Epithelial cell of proximal tubule (primary cell): Measurements from ENCODE around the gene MINDY4. TPM values are rescaled to one million over a fixed set of nuclear protein-coding genes. Genes with fewer than 3 reads are reported as not detected.

Source experiments
- DNase-seq: peaks from one replicate; pipeline ENCODE4 v3.0.0-alpha.2; 2011; ENCODE audit warnings: low read depth
- H3K4me3 ChIP-seq: 2 replicates; pipeline ENCODE4 v1.5.1; 2011; ENCODE audit warnings: low read depth, mild to moderate bottlenecking, low read length
- CTCF ChIP-seq: conservative IDR thresholded peaks from 2 replicates; pipeline ENCODE4 v1.5.1; 2012; ENCODE audit warnings: low read depth, mild to moderate bottlenecking, low read length
- total RNA-seq: library from RNA; depleted of rRNA; stranded (reverse); fragments of >200 nt; gene quantifications from 2 replicates; pipeline ENCODE4 v1.2.3, GENCODE V29; 2015

Gene MINDY4
- total RNA-seq, 1 donor from 2014 or later = 5.2 TPM

GRCh38 chr7:30922596-30922995 is 151.4 kb downstream of the MINDY4 start:
- no peak overlapping the region for H3K4me3 ChIP-seq
- no peak for TF ChIP-seq CTCF
- no peak for DNase-seq

DNA sequence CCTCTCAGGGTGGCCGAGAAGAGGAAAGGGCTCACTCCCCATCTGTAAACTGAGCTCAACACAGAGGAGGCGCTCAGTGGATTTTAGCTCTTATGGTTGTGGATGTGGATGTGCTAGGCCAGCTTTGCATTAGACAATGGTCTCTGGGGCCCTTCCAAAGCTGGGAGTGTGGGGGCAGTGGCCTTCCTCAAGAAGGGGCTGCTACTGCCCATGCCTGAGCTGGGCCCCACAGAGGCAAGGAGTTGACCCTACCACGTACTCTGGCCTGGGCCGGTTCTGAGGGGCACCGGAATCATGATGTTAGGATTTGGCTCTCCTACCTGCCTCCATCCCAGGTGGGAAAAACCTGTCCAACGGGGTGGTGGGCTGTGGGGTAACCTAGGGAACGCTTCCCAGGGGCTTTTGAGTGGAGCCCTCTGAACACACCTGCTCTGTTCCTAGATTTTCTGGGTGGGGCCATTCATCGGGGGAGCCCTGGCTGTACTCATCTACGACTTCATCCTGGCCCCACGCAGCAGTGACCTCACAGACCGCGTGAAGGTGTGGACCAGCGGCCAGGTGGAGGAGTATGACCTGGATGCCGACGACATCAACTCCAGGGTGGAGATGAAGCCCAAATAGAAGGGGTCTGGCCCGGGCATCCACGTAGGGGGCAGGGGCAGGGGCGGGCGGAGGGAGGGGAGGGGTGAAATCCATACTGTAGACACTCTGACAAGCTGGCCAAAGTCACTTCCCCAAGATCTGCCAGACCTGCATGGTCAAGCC is 152.0 kb downstream of the MINDY4 start:
- TF ChIP-seq CTCF = no peak
- no peak overlapping the region for H3K4me3 ChIP-seq
- no peak for DNase-seq

DNA sequence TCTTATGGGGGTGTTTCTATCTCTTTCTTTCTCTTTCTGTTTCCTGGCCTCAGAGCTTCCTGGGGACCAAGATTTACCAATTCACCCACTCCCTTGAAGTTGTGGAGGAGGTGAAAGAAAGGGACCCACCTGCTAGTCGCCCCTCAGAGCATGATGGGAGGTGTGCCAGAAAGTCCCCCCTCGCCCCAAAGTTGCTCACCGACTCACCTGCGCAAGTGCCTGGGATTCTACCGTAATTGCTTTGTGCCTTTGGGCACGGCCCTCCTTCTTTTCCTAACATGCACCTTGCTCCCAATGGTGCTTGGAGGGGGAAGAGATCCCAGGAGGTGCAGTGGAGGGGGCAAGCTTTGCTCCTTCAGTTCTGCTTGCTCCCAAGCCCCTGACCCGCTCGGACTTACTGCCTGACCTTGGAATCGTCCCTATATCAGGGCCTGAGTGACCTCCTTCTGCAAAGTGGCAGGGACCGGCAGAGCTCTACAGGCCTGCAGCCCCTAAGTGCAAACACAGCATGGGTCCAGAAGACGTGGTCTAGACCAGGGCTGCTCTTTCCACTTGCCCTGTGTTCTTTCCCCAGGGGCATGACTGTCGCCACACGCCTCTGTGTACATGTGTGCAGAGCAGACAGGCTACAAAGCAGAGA is 152.7 kb downstream of the MINDY4 start:
- no peak for DNase-seq
- no peak overlapping the region for H3K4me3 ChIP-seq
- TF ChIP-seq CTCF = no peak

GRCh38 chr7:30924624-30925023 is 153.4 kb downstream of the MINDY4 start:
- no peak overlapping the region for H3K4me3 ChIP-seq
- DNase-seq = no peak
- no peak for TF ChIP-seq CTCF

GRCh38 chr7:30925117-30925516 is 153.9 kb downstream of the MINDY4 start:
- TF ChIP-seq CTCF = no peak
- DNase-seq = no peak
- H3K4me3 ChIP-seq = no peak overlapping the region

DNA sequence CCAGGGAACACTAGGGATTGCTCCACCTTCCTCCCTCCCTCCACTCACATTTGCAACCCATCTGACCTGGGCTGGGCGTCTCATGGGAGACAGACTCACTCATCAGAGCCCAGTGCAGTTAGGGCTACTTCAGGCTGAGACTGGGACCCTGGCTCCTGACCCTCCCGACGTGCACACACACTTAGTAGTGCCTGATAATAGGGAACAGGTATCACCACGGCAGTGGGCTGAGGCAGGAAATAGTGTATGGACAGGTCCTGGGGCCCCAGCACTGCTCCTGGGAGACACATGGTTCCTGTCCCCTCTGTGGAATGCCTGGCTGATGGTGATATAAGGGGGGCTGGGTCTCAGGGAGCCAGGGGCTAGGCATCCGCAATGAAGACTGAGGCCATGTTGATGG is 154.7 kb downstream of the MINDY4 start:
- TF ChIP-seq CTCF = no peak
- no peak for DNase-seq
- no peak overlapping the region for H3K4me3 ChIP-seq

DNA sequence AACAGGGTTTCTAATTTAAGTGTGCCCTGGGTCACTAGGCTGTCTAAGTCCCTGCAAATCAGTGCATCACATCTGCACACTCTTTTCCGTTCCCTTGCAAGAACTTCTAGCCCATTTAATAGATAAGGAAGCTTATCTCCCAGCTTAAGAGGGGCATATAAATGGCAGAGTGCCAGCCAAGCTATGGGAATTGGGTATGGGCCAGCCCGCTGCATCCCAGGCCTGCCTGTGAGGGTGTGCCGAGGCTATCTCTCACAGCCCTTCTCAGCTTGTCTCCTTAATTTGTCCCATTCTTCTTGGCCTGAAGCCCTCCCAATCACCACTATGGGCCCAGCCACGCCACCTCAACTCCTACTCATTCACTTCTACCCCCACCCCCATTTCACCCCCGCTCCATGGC is 155.1 kb downstream of the MINDY4 start:
- DNase-seq = no peak

More for the DNA sequence above, 155.1 kb downstream of the MINDY4 start:
- TF ChIP-seq CTCF = no peak
- H3K4me3 ChIP-seq = no peak overlapping the region
